GM06990 (cell line): ENCODE results near the gene MICAL3.
A peak's percentile ranks its signal among the peaks of the same experiment; 100 is the strongest.
"Not testable (repeated sequence)": the region's sequence is repeated elsewhere in the genome, so short reads cannot be mapped to it uniquely, and the experiment has no call there.

Source experiments
- DNase-seq: peaks from one replicate; pipeline ENCODE4 v3.0.0-alpha.2; 2011; ENCODE audit not compliant: insufficient read length; ENCODE audit errors: extremely low read depth
- H3K27me3 ChIP-seq: replicated peaks from 2 replicates; pipeline ENCODE4 v1.6.0; 2011; ENCODE audit warnings: low read length; ENCODE audit not compliant: control insufficient read depth, insufficient read depth
- H3K36me3 ChIP-seq: 2 replicates; pipeline ENCODE4 v1.5.1; 2011; ENCODE audit warnings: low read length; ENCODE audit not compliant: control insufficient read depth, insufficient read depth
- H3K4me3 ChIP-seq: replicated peaks from 2 replicates; pipeline ENCODE4 v1.5.1; 2011; ENCODE audit warnings: low read depth, mild to moderate bottlenecking, control low read depth, low read length
- TF ChIP-seq, protein P1 (sequence below): IDR thresholded peaks from 2 replicates; pipeline ENCODE4 v1.5.1; 2011; ENCODE audit warnings: low read length, control low read depth, mild to moderate bottlenecking, inconsistent platforms; ENCODE audit not compliant: insufficient read depth, poor library complexity, severe bottlenecking

The MICAL3 gene, protein sequence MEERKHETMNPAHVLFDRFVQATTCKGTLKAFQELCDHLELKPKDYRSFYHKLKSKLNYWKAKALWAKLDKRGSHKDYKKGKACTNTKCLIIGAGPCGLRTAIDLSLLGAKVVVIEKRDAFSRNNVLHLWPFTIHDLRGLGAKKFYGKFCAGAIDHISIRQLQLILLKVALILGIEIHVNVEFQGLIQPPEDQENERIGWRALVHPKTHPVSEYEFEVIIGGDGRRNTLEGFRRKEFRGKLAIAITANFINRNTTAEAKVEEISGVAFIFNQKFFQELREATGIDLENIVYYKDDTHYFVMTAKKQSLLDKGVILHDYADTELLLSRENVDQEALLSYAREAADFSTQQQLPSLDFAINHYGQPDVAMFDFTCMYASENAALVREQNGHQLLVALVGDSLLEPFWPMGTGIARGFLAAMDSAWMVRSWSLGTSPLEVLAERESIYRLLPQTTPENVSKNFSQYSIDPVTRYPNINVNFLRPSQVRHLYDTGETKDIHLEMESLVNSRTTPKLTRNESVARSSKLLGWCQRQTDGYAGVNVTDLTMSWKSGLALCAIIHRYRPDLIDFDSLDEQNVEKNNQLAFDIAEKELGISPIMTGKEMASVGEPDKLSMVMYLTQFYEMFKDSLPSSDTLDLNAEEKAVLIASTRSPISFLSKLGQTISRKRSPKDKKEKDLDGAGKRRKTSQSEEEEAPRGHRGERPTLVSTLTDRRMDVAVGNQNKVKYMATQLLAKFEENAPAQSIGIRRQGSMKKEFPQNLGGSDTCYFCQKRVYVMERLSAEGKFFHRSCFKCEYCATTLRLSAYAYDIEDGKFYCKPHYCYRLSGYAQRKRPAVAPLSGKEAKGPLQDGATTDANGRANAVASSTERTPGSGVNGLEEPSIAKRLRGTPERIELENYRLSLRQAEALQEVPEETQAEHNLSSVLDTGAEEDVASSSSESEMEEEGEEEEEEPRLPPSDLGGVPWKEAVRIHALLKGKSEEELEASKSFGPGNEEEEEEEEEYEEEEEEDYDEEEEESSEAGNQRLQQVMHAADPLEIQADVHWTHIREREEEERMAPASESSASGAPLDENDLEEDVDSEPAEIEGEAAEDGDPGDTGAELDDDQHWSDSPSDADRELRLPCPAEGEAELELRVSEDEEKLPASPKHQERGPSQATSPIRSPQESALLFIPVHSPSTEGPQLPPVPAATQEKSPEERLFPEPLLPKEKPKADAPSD (N-terminal part only)

DNA sequence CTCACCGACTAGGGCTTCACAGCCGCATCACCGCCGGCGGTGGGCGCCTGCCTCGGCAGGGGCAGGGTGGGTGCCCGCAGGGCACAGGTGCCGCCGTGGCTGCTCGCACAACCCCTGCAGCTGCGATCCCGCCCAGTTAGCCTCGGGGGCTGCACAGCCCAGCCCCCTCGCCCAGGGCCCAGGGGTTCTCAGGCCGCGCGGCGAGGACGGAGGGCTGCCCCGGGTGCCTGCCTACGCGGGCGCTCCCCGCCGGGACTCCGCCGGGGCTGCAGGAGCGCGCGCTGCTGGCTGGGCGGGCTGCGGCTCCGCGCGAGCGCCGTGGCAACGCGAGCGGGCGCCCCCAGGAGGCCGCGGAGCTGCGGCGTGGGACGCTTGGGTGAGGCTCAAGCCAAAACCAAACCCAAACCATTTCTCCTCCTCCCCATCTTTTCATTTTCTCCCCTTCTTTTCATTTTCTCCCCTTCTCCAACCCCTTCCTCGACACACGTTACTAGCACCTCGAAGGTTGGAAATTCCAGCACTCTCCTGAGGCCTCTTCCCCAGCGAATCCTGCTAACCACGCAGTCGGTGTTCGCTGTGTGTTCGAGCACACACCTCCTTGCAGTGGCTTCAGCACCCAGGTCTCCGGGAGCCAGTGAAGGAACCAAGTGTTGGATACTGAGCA lies at the start of gene MICAL3:
TSS of gene MICAL3 (minus strand) at position 286 of the 664 bp plus-strand sequence. CDS start 117,749 bp downstream, outside the sequence.
- TF ChIP-seq, protein P1, sequence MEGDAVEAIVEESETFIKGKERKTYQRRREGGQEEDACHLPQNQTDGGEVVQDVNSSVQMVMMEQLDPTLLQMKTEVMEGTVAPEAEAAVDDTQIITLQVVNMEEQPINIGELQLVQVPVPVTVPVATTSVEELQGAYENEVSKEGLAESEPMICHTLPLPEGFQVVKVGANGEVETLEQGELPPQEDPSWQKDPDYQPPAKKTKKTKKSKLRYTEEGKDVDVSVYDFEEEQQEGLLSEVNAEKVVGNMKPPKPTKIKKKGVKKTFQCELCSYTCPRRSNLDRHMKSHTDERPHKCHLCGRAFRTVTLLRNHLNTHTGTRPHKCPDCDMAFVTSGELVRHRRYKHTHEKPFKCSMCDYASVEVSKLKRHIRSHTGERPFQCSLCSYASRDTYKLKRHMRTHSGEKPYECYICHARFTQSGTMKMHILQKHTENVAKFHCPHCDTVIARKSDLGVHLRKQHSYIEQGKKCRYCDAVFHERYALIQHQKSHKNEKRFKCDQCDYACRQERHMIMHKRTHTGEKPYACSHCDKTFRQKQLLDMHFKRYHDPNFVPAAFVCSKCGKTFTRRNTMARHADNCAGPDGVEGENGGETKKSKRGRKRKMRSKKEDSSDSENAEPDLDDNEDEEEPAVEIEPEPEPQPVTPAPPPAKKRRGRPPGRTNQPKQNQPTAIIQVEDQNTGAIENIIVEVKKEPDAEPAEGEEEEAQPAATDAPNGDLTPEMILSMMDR = peak; percentile 66
- DNase-seq = peak; percentile 85
- H3K36me3 ChIP-seq = no peaks in the 10 kb centered on the region
- H3K4me3 ChIP-seq = peak within 1 kb of the TSS; percentile 59
- peaks cover 2% of the 10 kb centered on the region for H3K27me3 ChIP-seq

DNA sequence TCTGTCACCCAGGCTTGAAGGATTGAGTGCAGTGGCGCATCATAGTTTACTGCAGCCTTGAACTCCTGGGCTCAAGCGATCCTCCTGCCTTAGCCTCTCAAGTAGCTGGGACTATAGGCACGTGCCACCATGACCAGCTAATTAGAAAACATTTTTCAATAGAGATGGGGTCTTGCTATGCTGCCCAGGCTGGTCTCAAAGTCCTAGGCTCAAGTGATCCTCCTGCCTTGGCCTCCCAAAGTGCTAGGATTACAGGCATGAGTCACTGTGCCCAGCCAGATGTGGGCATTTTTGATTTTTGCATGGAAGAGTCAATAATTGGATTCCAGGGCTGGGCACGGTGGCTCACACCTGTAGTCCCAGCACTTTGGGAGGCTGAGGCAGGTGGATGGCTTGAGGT lies 49.6 kb upstream of the MICAL3 start:
- H3K4me3 ChIP-seq, H3K27me3 ChIP-seq, DNase-seq, H3K36me3 ChIP-seq: not testable (repeated sequence)

DNA sequence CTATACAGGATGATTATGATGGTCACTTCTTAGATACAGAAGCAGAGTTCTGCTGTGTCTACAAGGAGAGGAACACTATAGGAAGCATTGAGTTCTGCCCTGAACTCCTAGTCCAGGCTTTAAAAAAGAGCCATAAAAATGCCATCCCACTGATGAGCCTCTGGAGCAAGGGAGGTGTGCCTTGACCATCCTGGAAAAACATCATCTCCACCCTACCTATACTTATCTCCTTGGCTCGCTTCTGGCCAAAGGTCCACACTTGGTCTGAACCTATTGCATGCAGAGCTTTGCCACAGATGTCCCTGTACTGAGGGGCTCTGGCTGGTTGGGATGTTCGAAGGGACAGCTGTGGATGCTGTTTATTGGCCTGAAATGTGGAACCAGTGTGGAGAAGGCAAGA lies 49.1 kb upstream of the MICAL3 start:
- no peaks in the 10 kb centered on the region for H3K27me3 ChIP-seq
- no peaks in the 10 kb centered on the region for H3K36me3 ChIP-seq
- H3K4me3 ChIP-seq = no peak overlapping the region
- TF ChIP-seq, protein P1 = no peak
- DNase-seq = no peak

DNA sequence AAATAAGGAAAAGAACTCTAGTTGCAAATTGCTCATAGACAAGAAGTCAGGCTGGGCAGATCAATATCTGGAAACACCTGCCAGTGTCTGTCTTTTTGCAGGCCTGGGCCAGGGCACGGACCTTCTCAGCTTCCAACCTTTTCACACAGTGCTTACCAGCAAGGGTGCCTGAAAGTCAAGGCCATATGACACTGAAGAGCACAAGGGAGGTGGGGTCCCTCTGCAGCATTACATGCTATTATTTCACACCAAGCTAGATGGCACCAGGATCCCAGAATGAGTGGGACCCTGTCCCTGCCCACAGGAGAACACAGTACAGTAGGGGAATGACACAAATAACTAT lies 47.6 kb upstream of the MICAL3 start:
- no peak for DNase-seq
- Histone ChIP-seq H3K27me3 (no peaks in the 10 kb centered on the region), H3K4me3 (no peak overlapping the region), H3K36me3 (no peaks in the 10 kb centered on the region)
- TF ChIP-seq, protein P1 = no peak

DNA sequence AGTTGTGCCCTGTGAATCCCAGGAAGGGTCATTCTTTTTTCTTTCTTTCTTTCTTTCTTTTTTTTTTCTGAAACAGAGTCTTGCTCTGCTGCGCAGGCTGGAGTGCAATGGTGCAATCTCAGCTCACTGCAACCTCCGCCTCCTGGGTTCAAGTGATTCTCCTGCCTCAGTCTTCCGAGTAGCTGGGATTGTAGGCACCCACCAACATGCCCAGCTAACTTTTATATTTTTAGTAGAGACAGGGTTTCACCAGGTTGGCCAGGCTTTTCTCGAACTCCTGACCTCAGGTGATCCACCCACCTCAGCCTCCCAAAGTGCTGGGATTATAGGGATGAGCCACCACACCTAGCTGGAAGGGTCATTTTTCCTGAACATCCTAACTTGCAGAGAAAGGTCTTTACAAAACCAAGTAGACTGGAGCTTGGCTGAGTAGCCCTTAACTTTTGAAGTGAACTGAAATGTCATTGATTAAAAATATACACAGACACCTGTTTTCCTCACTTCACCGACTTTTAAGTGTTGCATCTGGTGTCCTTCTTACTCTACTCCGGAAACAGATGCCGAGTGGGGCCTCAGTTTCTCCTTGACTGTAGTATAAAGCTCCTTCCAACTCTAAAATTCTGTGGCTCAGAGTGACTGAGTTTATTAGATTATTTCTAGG lies 47.1 kb upstream of the MICAL3 start:
- not testable (repeated sequence) for H3K27me3 ChIP-seq, DNase-seq, H3K36me3 ChIP-seq, H3K4me3 ChIP-seq
